Activated CD4-positive, alpha-beta T cell treated with anti-CD3 and anti-CD28 coated beads, Interleukin-2, amount 10 ng/mL, durations not matched to agents 24 days and 14 days (primary cell): Measurements from ENCODE around the gene RASD2. TPM values are rescaled to one million over a fixed set of nuclear protein-coding genes. Genes with fewer than 3 reads are reported as not detected.

Experiments
- DNase-seq: peaks from one replicate; pipeline ENCODE4 v3.0.0; 2022
- H3K27ac Mint-ChIP-seq: one replicate; pipeline ENCODE4 v1.8.0; 2022; ENCODE audit warnings: mild to moderate bottlenecking, mixed read lengths
- H3K27me3 Mint-ChIP-seq: one replicate; pipeline ENCODE4 v1.8.0; 2022; ENCODE audit warnings: mixed read lengths
- H3K36me3 Mint-ChIP-seq: one replicate; pipeline ENCODE4 v1.8.0; 2022; ENCODE audit warnings: low read depth, mild to moderate bottlenecking, mixed read lengths
- H3K4me1 Mint-ChIP-seq: one replicate; pipeline ENCODE4 v1.8.0; 2021; ENCODE audit warnings: mixed read lengths
- H3K4me3 Mint-ChIP-seq: one replicate; pipeline ENCODE4 v1.8.0; 2022; ENCODE audit warnings: mild to moderate bottlenecking, moderate library complexity, mixed read lengths
- H3K9me3 Mint-ChIP-seq: one replicate; pipeline ENCODE4 v1.8.0; 2021; ENCODE audit warnings: mixed read lengths
- intact Hi-C: fragments of 100-400 bp; cut with micrococcal nuclease; formaldehyde crosslinking; loops from one replicate; pipeline ENCODE4 v1.15.1; 2023
- total RNA-seq: library from RNA; stranded (reverse); gene quantifications from 2 replicates; pipeline ENCODE4 v1.2.3, GENCODE V29; 2022

RASD2 gene
- total RNA-seq, 1 donor from 2014 or later = not detected

DNA sequence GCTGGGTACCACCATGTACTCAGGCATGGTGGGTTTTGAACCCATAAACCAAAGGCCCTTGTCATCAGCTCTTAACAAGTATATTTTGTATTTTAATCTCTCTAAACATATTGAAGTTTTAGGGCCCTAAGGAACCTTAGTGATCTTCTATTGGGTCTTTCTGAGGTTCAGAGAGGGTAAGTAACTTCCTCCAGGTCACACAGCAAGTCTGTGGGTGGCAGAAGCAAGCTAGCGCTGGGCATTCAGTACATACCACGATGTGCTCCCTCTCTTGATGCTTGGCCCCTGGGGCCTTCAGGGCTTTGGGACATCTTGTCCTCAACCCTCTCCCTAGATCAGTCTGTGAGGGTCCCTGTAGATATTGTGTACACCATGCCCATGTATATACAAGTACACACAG lies 12.7 kb downstream of the RASD2 start:
- DNase-seq = no peak
- Mint-ChIP-seq H3K27me3 (peaks cover 13% of the 10 kb centered on the region), H3K4me1 (peaks cover 12% of the 10 kb centered on the region), H3K36me3 (no peaks in the 10 kb centered on the region), H3K4me3 (no peak overlapping the region), H3K9me3 (no peaks in the 10 kb centered on the region), H3K27ac (no peak overlapping the region)
- intact Hi-C loops = no loop called here

DNA sequence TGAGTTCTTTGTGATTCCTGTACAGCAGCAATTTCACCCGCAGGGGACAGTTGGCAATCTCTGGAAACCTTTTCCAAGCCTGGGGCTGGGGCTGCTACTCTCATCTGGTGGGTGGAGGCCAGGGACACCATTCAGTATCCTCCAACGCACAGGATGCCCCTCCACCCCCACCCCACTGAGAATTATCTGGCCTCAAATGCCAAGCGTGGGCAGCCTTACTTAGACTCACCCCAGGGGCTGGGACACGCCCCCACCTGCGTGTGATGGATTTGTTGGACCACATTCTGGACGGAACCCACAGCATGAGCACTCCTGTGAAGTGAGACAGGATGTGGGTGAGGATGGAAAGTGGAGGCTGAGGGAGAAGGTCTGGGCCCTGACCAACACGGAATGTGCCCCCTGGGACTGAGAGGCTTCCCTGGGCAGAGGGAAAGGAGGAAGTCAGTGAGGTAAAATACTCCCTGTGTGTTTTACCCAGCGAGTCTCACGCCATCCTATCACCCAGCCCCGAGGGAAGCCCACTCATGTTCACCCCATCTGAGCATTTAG lies 13.7 kb downstream of the RASD2 start:
- DNase-seq = no peak
- Mint-ChIP-seq H3K4me1 (peaks cover 12% of the 10 kb centered on the region), H3K9me3 (no peaks in the 10 kb centered on the region), H3K36me3 (no peaks in the 10 kb centered on the region), H3K27ac (no peak overlapping the region), H3K27me3 (peaks cover 11% of the 10 kb centered on the region), H3K4me3 (no peak overlapping the region)
- intact Hi-C loops = no loop called here

DNA sequence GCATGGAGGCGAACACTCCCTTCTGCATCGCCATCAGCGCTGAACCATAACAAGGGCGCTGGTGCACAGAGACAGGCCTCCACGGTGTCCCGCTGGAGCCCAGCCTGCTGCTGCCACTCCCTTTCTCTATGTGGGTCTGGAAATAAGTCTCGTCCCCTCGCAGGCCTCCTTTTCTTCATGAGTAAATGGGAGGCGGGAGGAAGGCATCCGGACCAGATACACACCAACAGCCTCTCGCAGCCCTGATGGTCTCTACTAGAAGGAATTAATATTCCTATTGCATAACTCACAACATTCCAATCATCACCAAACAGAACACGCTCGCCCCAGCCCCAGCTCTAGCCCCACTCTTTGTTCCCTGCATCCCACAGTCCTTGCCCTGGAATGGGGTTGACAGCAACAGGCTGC lies 14.9 kb downstream of the RASD2 start:
- H3K36me3 Mint-ChIP-seq = no peaks in the 10 kb centered on the region
- DNase-seq = no peak
- no peaks in the 10 kb centered on the region for H3K9me3 Mint-ChIP-seq
- H3K4me3 Mint-ChIP-seq = no peak overlapping the region
- no peak overlapping the region for H3K27ac Mint-ChIP-seq
- intact Hi-C loops = no loop called here
- H3K4me1 Mint-ChIP-seq = peaks cover 12% of the 10 kb centered on the region
- peaks cover 12% of the 10 kb centered on the region for H3K27me3 Mint-ChIP-seq

DNA sequence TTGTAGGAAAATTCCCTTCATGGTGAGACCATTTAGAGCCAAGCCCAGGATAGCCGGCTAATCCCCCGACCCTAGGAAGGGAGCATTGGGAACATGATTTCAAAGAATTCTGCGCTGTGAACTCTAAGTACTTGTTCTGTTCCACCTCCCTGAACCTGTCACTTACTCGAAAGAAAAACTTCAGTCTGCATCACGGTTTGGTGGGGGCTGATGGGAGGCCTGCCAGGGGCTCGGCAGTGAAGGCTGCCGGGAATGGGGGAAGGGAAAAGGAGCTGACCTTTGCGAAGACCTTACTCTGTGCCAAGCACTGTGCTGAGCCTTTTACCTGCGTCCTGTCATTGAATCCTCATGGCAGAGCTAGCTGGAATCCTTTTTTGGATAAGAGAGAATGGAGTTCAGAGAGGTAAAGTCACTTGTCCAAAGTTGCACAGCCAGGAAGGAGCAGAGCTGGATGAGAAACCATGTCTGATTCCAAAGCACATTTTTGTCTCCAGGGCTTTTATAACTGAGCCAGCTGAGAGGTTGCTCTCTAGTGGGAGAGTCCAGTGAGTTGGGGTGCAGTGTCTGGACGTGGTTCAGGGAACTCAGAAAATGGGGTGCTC lies 15.4 kb downstream of the RASD2 start:
- H3K27ac Mint-ChIP-seq = no peak overlapping the region
- H3K36me3 Mint-ChIP-seq = no peaks in the 10 kb centered on the region
- DNase-seq = no peak
- intact Hi-C loops = no loop called here
- peaks cover 9% of the 10 kb centered on the region for H3K27me3 Mint-ChIP-seq
- H3K4me1 Mint-ChIP-seq = peaks cover 12% of the 10 kb centered on the region
- no peaks in the 10 kb centered on the region for H3K9me3 Mint-ChIP-seq
- H3K4me3 Mint-ChIP-seq = no peak overlapping the region

DNA sequence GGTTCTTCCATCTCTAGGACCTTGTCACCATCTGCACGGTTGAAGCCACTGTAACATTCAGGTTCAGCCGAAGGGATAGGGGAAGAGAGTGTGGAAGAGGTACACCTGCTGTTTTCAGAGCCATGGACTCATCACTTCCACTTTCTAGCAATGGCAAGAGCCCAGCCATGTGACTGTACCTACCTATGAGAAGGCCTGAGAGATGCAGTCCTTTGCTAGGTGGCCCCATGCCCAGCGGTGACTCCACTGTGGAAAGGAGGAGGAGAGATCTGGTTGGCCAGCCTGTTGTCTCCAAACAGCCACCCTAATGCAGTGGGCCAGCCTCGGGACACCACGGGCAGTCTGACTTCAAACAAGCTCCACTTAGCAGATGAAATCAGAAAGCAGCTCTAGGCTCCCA lies 16.0 kb downstream of the RASD2 start:
- Mint-ChIP-seq H3K9me3 (no peaks in the 10 kb centered on the region), H3K4me1 (peaks cover 13% of the 10 kb centered on the region), H3K27ac (no peak overlapping the region), H3K27me3 (peaks cover 14% of the 10 kb centered on the region), H3K36me3 (no peaks in the 10 kb centered on the region), H3K4me3 (no peak overlapping the region)
- no peak for DNase-seq
- intact Hi-C loops = no loop called here

DNA sequence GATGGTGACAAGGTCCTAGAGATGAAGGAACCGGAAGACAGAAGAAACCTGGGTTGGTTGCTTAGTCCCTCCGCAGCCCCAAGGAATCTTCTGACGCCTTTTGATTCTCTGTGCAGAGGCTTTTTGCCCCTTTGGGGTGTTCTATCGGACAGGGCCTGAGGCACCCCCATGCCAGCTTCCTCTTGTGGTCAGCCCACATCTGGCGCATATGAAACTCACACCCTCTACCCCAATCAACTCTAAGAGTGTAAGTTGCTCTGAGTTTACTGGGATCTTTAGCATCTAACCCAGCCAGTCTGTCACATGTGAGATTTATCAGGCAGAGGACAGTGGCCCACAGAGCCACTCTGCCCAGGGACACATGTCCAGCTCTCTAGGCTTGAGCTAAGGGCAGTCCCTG lies 17.4 kb downstream of the RASD2 start:
- Mint-ChIP-seq H3K9me3 (no peaks in the 10 kb centered on the region), H3K4me3 (no peak overlapping the region), H3K36me3 (no peaks in the 10 kb centered on the region), H3K4me1 (peaks cover 13% of the 10 kb centered on the region), H3K27me3 (peaks cover 18% of the 10 kb centered on the region), H3K27ac (no peak overlapping the region)
- DNase-seq = no peak
- intact Hi-C loops = no loop called here

DNA sequence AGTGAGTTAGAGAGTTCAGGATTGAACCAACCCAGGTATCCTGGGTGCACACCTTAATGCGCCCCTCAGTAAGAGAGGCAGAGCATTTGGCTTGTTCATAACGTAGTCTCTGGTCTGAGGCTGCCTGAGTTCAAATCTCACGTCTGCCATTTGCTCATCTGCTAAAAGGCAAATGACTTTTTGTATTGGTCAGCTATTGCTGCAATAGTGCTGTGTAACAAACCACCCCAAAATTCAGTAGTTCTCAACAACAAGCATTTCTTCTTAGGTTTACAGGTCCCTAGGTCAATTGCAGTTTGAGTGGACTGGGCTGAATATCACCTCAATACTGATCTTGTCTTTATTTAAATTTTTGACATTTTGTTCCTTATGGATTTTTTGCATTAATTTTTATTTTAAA lies 18.1 kb downstream of the RASD2 start:
- intact Hi-C loops = no loop called here
- Mint-ChIP-seq H3K36me3 (no peaks in the 10 kb centered on the region), H3K4me3 (no peak overlapping the region), H3K9me3 (no peaks in the 10 kb centered on the region), H3K27me3 (peaks cover 21% of the 10 kb centered on the region), H3K27ac (no peak overlapping the region), H3K4me1 (peaks cover 11% of the 10 kb centered on the region)
- DNase-seq = no peak

DNA sequence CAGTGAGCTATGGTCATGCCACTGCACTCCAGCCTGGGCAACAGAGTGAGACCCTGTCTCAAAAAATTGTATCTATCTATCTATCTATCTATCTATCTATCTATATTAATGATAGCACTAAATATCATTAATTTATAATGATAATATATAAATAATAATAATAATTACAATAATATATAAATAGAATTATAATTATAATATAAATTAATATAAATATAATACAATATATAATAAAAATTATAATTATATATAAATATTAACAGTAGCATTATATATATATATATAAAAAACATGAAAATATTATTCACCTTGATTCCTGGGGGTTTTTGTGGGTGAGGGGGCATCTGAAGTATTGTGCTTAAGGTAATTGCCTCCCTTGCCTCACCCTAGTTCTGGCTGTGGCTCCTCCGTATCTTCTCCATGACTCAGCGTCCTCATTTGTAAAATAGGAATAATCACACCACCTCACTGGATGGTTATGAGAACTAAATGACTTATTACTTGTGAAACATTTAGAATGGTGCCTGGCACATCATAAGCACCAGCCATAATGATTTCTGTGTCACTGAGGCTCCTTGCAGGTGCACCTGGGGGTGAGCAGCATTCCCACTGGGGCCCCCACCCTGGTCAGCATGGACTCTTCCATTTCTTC lies 18.8 kb downstream of the RASD2 start:
- H3K9me3 Mint-ChIP-seq = no peaks in the 10 kb centered on the region
- H3K4me1 Mint-ChIP-seq = peaks cover 7% of the 10 kb centered on the region
- H3K4me3 Mint-ChIP-seq = no peak overlapping the region
- H3K27me3 Mint-ChIP-seq = peaks cover 23% of the 10 kb centered on the region
- DNase-seq = no peak
- H3K27ac Mint-ChIP-seq = no peak overlapping the region
- intact Hi-C loops = no loop called here
- no peaks in the 10 kb centered on the region for H3K36me3 Mint-ChIP-seq

DNA sequence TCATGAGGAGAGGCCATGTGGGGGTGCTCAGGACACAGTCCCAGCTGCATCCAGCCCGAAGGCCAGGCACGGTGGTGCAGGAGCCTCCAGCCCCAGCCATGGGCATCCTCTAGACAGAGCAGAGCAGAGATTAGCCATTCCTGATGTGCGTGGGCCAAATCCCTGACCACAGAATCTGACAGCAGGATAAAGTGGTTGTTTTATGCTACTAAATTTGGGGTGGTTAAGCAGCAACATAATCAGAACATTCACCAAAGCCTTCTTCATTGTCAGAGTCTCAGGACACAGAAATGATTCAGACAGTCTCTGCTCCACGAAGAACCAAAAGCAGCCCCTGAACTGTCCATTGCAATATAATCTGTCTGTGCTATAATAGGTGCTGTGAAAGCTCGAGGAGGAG lies 19.7 kb downstream of the RASD2 start:
- DNase-seq = no peak
- Mint-ChIP-seq H3K4me3 (no peak overlapping the region), H3K9me3 (no peaks in the 10 kb centered on the region), H3K27me3 (peaks cover 25% of the 10 kb centered on the region), H3K36me3 (no peaks in the 10 kb centered on the region), H3K27ac (no peak overlapping the region), H3K4me1 (peaks cover 7% of the 10 kb centered on the region)
- intact Hi-C loops = no loop called here

DNA sequence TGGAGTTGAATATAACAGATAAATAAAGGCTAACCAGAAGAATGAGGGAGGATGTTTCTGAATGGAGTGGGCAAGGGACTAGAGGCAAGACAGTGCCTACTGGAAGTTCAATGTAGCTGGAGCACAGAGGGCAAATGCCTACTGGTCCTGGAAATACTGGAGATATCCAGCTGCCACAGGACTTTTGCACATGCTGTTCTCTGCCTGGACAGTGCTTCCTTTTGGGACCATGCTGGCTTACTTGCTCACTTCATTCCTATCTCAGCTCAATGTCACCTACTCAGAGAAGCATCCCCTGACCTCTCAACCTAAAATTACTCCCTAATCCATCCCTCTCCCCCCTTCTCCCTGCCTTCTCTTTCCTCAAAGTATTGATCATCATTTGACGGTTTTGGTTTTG lies 20.2 kb downstream of the RASD2 start:
- no peak for DNase-seq
- H3K27me3 Mint-ChIP-seq = peaks cover 25% of the 10 kb centered on the region
- peaks cover 7% of the 10 kb centered on the region for H3K4me1 Mint-ChIP-seq
- H3K36me3 Mint-ChIP-seq = no peaks in the 10 kb centered on the region
- H3K9me3 Mint-ChIP-seq = no peaks in the 10 kb centered on the region
- H3K27ac Mint-ChIP-seq = no peak overlapping the region
- intact Hi-C loops = no loop called here
- no peak overlapping the region for H3K4me3 Mint-ChIP-seq

DNA sequence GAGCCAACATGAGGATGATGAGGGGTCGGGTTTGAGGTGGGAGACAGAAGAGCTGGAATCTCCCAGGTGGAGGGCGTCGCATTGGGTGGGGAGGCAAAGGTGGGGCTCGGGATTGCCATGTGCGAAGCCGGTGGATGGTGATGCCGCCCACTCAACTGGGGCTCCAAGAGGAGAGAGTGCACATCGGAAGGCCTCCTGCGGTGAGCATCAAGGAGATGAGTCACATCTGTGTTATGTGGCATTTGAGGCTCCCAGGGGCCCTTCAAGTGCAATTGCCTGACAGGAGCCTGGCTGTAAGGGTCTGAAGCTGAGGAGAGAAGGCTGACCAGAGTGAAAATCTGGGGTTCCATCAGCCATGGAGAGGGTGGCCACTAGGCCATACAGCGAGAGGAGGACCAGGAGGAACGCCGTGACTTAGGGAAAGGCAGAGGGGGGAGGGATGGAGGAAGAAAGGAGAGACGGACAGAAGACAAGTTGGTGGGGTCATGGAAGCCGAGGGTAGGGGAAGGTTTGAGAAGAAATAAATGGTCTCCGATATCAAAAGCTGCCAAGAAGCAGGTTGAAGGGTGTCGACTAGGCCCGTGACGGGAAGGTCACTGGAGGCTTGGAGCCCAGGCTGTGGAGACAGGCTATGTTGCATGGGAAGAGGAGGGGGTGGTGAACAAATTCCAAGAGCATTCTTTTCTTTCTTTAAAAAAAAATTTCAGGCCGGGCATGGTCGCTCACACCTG lies 21.3 kb downstream of the RASD2 start:
- Mint-ChIP-seq H3K4me1 (peaks cover 7% of the 10 kb centered on the region), H3K36me3 (no peaks in the 10 kb centered on the region), H3K27me3 (peaks cover 25% of the 10 kb centered on the region), H3K9me3 (no peaks in the 10 kb centered on the region), H3K27ac (no peak overlapping the region), H3K4me3 (no peak overlapping the region)
- intact Hi-C loops = no loop called here
- DNase-seq = no peak

DNA sequence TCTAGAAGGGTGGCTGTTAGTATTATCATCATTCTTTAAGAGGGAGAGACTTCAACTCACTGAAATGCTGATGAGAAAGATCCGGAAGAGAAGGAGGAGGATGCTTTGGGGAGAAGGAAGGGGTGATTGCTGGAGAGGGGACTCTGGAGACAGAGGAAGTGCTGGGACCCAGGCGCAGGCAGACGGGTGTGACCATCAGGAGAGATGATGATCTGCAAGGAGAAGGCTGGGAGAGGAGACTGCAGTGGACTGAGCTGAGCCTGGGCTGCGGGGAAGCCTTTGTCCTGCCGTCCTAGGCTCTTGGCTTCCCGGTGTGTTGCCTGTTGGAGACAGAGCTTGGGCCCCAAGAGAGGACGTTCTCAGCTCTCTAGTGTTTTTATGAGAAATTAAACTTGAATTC lies 22.6 kb downstream of the RASD2 start:
- peaks cover 20% of the 10 kb centered on the region for H3K27me3 Mint-ChIP-seq
- H3K36me3 Mint-ChIP-seq = no peaks in the 10 kb centered on the region
- peaks cover 7% of the 10 kb centered on the region for H3K4me1 Mint-ChIP-seq
- no peaks in the 10 kb centered on the region for H3K9me3 Mint-ChIP-seq
- H3K27ac Mint-ChIP-seq = no peak overlapping the region
- intact Hi-C loops = no loop called here
- H3K4me3 Mint-ChIP-seq = no peak overlapping the region
- no peak for DNase-seq

DNA sequence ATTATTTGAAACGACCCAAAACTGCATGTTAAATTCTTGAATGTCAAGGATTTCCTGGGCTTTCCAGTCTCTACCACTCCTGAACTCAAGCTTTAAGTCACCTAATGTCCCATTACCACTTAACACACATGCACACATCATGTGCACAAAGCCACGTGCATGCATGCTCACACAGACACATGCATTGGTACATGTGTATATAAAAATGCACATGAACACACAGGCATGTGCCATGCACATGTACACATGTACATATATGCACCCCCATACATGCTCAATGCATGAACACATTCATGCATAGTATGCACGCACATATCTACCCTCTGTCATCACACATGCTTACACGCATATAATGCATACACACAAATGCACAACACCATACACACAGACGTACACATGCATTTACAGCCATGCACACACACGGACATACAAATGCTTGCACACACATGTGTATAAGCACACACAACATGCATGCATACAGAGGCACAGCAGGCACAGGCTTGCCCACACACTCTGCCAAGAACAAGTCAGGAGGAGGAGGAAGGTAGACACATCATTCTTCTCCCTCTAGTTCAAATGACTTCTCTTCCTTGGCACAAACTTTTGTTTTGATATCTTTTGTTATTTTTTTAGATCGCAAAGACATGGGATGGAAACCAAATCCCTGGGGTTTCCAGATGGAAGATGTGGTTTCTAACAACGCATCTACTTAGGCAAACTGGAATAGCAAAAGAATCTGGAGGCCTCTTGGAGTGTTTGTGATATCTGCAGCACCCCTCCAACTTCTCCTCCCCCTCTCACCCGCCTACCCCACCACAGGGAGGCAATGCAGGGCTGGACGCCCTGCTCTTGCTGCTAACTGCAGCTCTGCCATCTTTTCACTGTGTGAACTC lies 24.6 kb downstream of the RASD2 start:
- peaks cover 7% of the 10 kb centered on the region for H3K4me1 Mint-ChIP-seq
- intact Hi-C loops = no loop called here
- no peaks in the 10 kb centered on the region for H3K9me3 Mint-ChIP-seq
- H3K4me3 Mint-ChIP-seq = no peak overlapping the region
- H3K27me3 Mint-ChIP-seq = peaks cover 20% of the 10 kb centered on the region
- H3K36me3 Mint-ChIP-seq = no peaks in the 10 kb centered on the region
- no peak overlapping the region for H3K27ac Mint-ChIP-seq
- DNase-seq = no peak
